ENCODE data around the gene RNFT1. TPM values are rescaled to one million over a fixed set of nuclear protein-coding genes. Genes with fewer than 3 reads are reported as not detected.
"Not testable (repeated sequence)": the region's sequence is repeated elsewhere in the genome, so short reads cannot be mapped to it uniquely, and the experiment has no call there.

RNFT1 gene
- total and polyA plus RNA-seq, 10 of the 15 experiments (the other 5 are each of a cell fraction or from before 2014, with no cell fraction given) = 7.7 to 20.2 (median 12.1) TPM

DNA sequence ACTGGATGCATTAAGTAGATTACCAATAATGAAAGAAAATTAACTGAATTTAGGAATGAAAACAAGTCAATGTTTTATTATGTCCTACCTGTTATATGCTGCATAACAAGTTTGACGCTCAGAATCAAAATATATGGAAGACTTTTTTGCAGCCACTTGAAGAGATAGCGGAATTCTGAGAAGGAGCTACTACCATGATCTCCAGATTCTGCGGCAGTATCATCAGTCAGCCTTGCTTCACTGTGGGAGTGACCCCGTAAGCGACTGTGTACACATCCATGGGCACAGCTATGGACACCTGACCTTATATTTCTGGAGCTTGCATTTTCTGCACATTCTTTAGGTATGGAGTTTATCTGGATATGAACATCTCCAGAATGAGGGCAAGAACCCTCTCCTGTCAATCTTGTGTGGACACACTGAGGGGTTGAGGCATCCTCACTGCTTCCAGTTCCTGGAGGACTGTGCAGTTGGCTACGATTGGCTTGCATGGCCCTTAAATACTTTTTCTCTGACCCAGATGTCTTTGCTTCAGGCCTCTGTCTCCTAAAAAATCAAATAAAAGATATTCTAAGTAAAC lies 1.7 kb downstream of the RNFT1 start:
- H3K4me1 ChIP-seq (ENCODE audit: control insufficient read depth, insufficient read depth, low read length) = peaks cover 5% of the 10 kb centered on the region; the same call in 1 of the 2 replicates
- no peak overlapping the region for H3K9ac ChIP-seq (ENCODE audit: control insufficient read depth, insufficient read depth, low read length)
- H3K4me3 ChIP-seq = no peak overlapping the region
- H4K20me1 ChIP-seq (ENCODE audit: control insufficient read depth, insufficient read depth) = no peaks in the 10 kb centered on the region
- DNase-seq (ENCODE audit: low read depth, low spot score) (no peak), FAIRE-seq (no peak), ATAC-seq (no peak)
- intact Hi-C loops (cut with micrococcal nuclease; ENCODE audit: unreplicated experiment) = loop anchor here (10.0 kb wide), 1 partner anchor 72 kb away; no protein-coding TSS in a partner anchor
- H3K79me2 ChIP-seq (ENCODE audit: control insufficient read depth, insufficient read depth, low read length) = no peaks in the 10 kb centered on the region
- no peaks in the 10 kb centered on the region for H3K9me3 ChIP-seq (replicated peaks; ENCODE audit: control insufficient read depth, insufficient read depth, low read length)
- H3K36me3 ChIP-seq (ENCODE audit: control insufficient read depth in 2 of 2, insufficient read depth in 2 of 2, low read length in 1 of 2) = no peaks in the 10 kb centered on the region
- in situ Hi-C loops (cut with MboI) = no loop called here
- RAD21 ChIA-PET (ENCODE audit: unreplicated experiment) = no interaction called here
- no peak overlapping the region for H3K4me2 ChIP-seq (ENCODE audit: control insufficient read depth, insufficient read depth)
- TF ChIP-seq ETV6 (conservative IDR thresholded peaks at IDR 0.05 in 1 of 2, IDR thresholded peaks at IDR 0.05 in 1 of 2; ENCODE audit: borderline replicate concordance in 1 of 2, low read depth in 1 of 2) (no peak; a peak in 1 of 4 replicates), NFXL1 (IDR thresholded peaks at IDR 0.05; ENCODE audit: borderline replicate concordance) (peak; percentile 84; the same call in 1 of the 2 replicates)
- SMC1A ChIA-PET (ENCODE audit: uncharacterized antibody, unreplicated experiment) = no interaction called here
- 88% methylated on average over 6 of the region's 6 CpGs for WGBS (ENCODE audit: insufficient coverage, insufficient replicate concordance, low lambda C conversion rate, missing lambda C conversion rate)
- POLR2A ChIA-PET = no interaction called here
- H2AFZ ChIP-seq (ENCODE audit: control insufficient read depth, low read depth, low read length) = no peak overlapping the region
- H3K27me3 ChIP-seq (replicated peaks in 1 of 2; ENCODE audit: control insufficient read depth in 2 of 2, insufficient read depth in 2 of 2, low read length in 1 of 2) = no peaks in the 10 kb centered on the region
- BruUV-seq (replicated peaks) = no TSS peak
- CTCF ChIA-PET = interaction anchor here (1.2 kb wide), 1 partner anchor 49 kb away, joined by 4 read pairs; no protein-coding TSS in a partner anchor
- H3K27ac ChIP-seq (ENCODE audit: control insufficient read depth, insufficient read depth) = no peak overlapping the region

DNA sequence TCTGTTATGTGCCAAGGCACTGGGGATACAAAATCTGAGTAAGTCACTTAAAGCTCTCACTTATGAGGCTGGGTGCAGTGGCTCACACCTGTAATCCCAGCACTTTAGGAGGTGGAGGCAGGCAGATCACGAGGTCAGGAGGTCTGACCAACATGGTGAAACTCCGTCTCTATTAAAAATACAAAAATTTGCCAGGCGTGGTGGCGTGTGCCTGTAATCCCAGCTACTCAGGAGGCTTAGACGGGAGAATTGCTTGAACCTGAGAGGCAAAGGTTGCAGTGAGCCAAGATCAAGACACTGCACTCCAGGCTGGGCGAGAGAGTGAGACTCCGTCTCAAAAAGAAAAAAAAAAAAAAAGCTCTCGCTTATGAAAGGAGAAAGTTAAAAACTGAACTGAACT lies 5.0 kb downstream of the RNFT1 start:
- H4K20me1 ChIP-seq (ENCODE audit: control insufficient read depth, insufficient read depth); H2AFZ ChIP-seq (ENCODE audit: control insufficient read depth, low read depth, low read length); FAIRE-seq; H3K36me3 ChIP-seq (ENCODE audit: control insufficient read depth in 2 of 2, insufficient read depth in 2 of 2, low read length in 1 of 2); BruUV-seq (replicated peaks); H3K4me3 ChIP-seq; ATAC-seq; H3K4me2 ChIP-seq (ENCODE audit: control insufficient read depth, insufficient read depth); in situ Hi-C loops (cut with MboI); H3K27ac ChIP-seq (ENCODE audit: control insufficient read depth, insufficient read depth); H3K4me1 ChIP-seq (ENCODE audit: control insufficient read depth, insufficient read depth, low read length); H3K27me3 ChIP-seq (replicated peaks in 1 of 2; ENCODE audit: control insufficient read depth in 2 of 2, insufficient read depth in 2 of 2, low read length in 1 of 2); H3K79me2 ChIP-seq (ENCODE audit: control insufficient read depth, insufficient read depth, low read length); SMC1A ChIA-PET (ENCODE audit: uncharacterized antibody, unreplicated experiment); H3K9ac ChIP-seq (ENCODE audit: control insufficient read depth, insufficient read depth, low read length); intact Hi-C loops (cut with micrococcal nuclease; ENCODE audit: unreplicated experiment); DNase-seq (ENCODE audit: low read depth, low spot score); POLR2A ChIA-PET; H3K9me3 ChIP-seq (replicated peaks; ENCODE audit: control insufficient read depth, insufficient read depth, low read length): not testable (repeated sequence)
- CTCF ChIA-PET = interaction anchor here (0.9 kb wide), 1 partner anchor 45 kb away, joined by 4 read pairs; no protein-coding TSS in a partner anchor
- RAD21 ChIA-PET (ENCODE audit: unreplicated experiment) = interaction anchor here (0.7 kb wide), 1 partner anchor 80 kb away, joined by 3 read pairs; no protein-coding TSS in a partner anchor
- 97% methylated on average over 8 of the region's 8 CpGs for WGBS (ENCODE audit: insufficient coverage, insufficient replicate concordance, low lambda C conversion rate, missing lambda C conversion rate)
- peak; percentile 57; the same call in 1 of the 2 replicates for TF ChIP-seq NFXL1 (IDR thresholded peaks at IDR 0.05; ENCODE audit: borderline replicate concordance)

All from GM12878 (cell line).